SH-SY5Y (cell line): ENCODE data around the gene DPP6.

Experiments
- GATA2 ChIP-seq: IDR thresholded peaks from 2 replicates; pipeline ENCODE4 v1.6.1; 2011; ENCODE audit warnings: mild to moderate bottlenecking, low read depth, low read length
- GATA3 ChIP-seq: IDR thresholded peaks from 2 replicates; pipeline ENCODE4 v1.6.1; 2011; ENCODE audit warnings: low read depth, mild to moderate bottlenecking, low read length, moderate library complexity

- no peak for TF ChIP-seq GATA2
- TF ChIP-seq GATA3: no peak
Observed at GRCh38 chr7:154881526-154881925, 829.3 kb downstream of the DPP6 start.
